ENCODE measurements around the gene HABP2.

Gene HABP2

GRCh38 chr10:113524539-113525490, 28.0 kb upstream of the HABP2 start:
- FAIRE-seq = no peak
- DNase-seq (ENCODE audit: extremely low spot score, insufficient read length, low read depth) = no peak

- DNase-seq (ENCODE audit: extremely low spot score, insufficient read length, low read depth) (no peak), FAIRE-seq (no peak)
These were observed 27.1 kb upstream of the HABP2 start for GRCh38 chr10:113525713-113526112.

GRCh38 chr10:113527211-113527906, 25.5 kb upstream of the HABP2 start:
- DNase-seq (ENCODE audit: extremely low spot score, insufficient read length, low read depth) = no peak
- FAIRE-seq = no peak

- FAIRE-seq = no peak
- no peak for DNase-seq (ENCODE audit: extremely low spot score, insufficient read length, low read depth)
These were observed 24.0 kb upstream of the HABP2 start for GRCh38 chr10:113528876-113529275.

- DNase-seq (ENCODE audit: extremely low spot score, insufficient read length, low read depth) (no peak), FAIRE-seq (no peak)
These were observed 23.3 kb upstream of the HABP2 start for GRCh38 chr10:113529575-113529974.

- DNase-seq (ENCODE audit: extremely low spot score, insufficient read length, low read depth) (no peak), FAIRE-seq (no peak)
These were observed 22.4 kb upstream of the HABP2 start for GRCh38 chr10:113530476-113530875.

GRCh38 chr10:113532724-113533123, 20.1 kb upstream of the HABP2 start:
- FAIRE-seq (no peak), DNase-seq (ENCODE audit: extremely low spot score, insufficient read length, low read depth) (no peak)

GRCh38 chr10:113533801-113534200, 19.1 kb upstream of the HABP2 start:
- no peak for FAIRE-seq
- no peak for DNase-seq (ENCODE audit: extremely low spot score, insufficient read length, low read depth)

GRCh38 chr10:113534423-113534822, 18.4 kb upstream of the HABP2 start:
- DNase-seq (ENCODE audit: extremely low spot score, insufficient read length, low read depth) = no peak
- FAIRE-seq = no peak

GRCh38 chr10:113537672-113538071, 15.2 kb upstream of the HABP2 start:
- FAIRE-seq (no peak), DNase-seq (ENCODE audit: extremely low spot score, insufficient read length, low read depth) (no peak)

GRCh38 chr10:113538151-113538550, 14.7 kb upstream of the HABP2 start:
- DNase-seq (ENCODE audit: extremely low spot score, insufficient read length, low read depth) (no peak), FAIRE-seq (no peak)

- DNase-seq (ENCODE audit: extremely low spot score, insufficient read length, low read depth) = no peak
These were observed 13.1 kb upstream of the HABP2 start for GRCh38 chr10:113539789-113540188.

GRCh38 chr10:113540845-113541548, 11.9 kb upstream of the HABP2 start:
- DNase-seq (ENCODE audit: extremely low spot score, insufficient read length, low read depth) = no peak
- no peak for FAIRE-seq

More at GRCh38 chr10:113539789-113540188, 13.1 kb upstream of the HABP2 start:
- FAIRE-seq = no peak

GRCh38 chr10:113541549-113541927, 11.3 kb upstream of the HABP2 start:
- DNase-seq (ENCODE audit: extremely low spot score, insufficient read length, low read depth) (no peak), FAIRE-seq (no peak)

GRCh38 chr10:113543107-113543955, 9.5 kb upstream of the HABP2 start:
- DNase-seq (ENCODE audit: extremely low spot score, insufficient read length, low read depth) = no peak
- no peak for FAIRE-seq

GRCh38 chr10:113544392-113544791, 8.5 kb upstream of the HABP2 start:
- FAIRE-seq (no peak), DNase-seq (ENCODE audit: extremely low spot score, insufficient read length, low read depth) (no peak)

- FAIRE-seq = no peak
- no peak for DNase-seq (ENCODE audit: extremely low spot score, insufficient read length, low read depth)
These were observed 5.4 kb upstream of the HABP2 start for GRCh38 chr10:113547426-113547825.

- no peak for DNase-seq (ENCODE audit: extremely low spot score, insufficient read length, low read depth)
- no peak for FAIRE-seq
These were observed 3.0 kb upstream of the HABP2 start for GRCh38 chr10:113549856-113550255.

- no peak for DNase-seq (ENCODE audit: extremely low spot score, insufficient read length, low read depth)
- FAIRE-seq = no peak
These were observed 2.5 kb upstream of the HABP2 start for GRCh38 chr10:113550365-113550764.

GRCh38 chr10:113552014-113552413, 839 bp upstream of the HABP2 start:
- FAIRE-seq = no peak

More at GRCh38 chr10:113552014-113552413, 839 bp upstream of the HABP2 start:
- no peak for DNase-seq (ENCODE audit: extremely low spot score, insufficient read length, low read depth)
